ENCODE results near the gene KCND3. TPM values are rescaled to one million over a fixed set of nuclear protein-coding genes. Genes with fewer than 3 reads are reported as not detected.

Gene KCND3
- total RNA-seq, 1 donor from 2014 or later, result 0.43 TPM

DNA sequence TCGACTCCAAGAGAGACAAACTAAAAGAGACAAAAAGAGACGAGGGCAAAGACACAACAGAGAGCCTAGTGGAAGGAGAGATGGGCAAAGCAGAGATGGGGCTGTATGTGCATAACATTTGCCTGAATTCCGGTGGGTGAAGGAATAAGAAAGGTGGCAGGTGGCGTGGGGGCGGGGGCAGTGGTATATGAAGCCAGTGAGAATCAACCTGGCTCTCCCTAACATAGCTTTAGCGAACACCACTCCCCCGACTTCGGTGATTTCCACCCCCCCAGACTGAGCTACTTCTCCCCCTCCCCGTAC is 251.4 kb downstream of the KCND3 start:
- H3K9ac ChIP-seq (ENCODE audit: low read length), result peak overlapping the region; percentile 76
- peaks cover 12% of the 10 kb centered on the region for H3K27me3 Mint-ChIP-seq (ENCODE audit: low read depth, unreplicated experiment)
- TF ChIP-seq, protein P1, sequence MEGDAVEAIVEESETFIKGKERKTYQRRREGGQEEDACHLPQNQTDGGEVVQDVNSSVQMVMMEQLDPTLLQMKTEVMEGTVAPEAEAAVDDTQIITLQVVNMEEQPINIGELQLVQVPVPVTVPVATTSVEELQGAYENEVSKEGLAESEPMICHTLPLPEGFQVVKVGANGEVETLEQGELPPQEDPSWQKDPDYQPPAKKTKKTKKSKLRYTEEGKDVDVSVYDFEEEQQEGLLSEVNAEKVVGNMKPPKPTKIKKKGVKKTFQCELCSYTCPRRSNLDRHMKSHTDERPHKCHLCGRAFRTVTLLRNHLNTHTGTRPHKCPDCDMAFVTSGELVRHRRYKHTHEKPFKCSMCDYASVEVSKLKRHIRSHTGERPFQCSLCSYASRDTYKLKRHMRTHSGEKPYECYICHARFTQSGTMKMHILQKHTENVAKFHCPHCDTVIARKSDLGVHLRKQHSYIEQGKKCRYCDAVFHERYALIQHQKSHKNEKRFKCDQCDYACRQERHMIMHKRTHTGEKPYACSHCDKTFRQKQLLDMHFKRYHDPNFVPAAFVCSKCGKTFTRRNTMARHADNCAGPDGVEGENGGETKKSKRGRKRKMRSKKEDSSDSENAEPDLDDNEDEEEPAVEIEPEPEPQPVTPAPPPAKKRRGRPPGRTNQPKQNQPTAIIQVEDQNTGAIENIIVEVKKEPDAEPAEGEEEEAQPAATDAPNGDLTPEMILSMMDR (IDR thresholded peaks at IDR 0.05; ENCODE audit: insufficient read depth, low read depth, low read length), result no peak
- TF ChIP-seq EZH2 (IDR thresholded peaks at IDR 0.05; ENCODE audit: insufficient read depth, low read length), result no peak
- no peak for DNase-seq (ENCODE audit: low read depth)
- no peak overlapping the region for H2AFZ ChIP-seq (ENCODE audit: low read depth, low read length)
- H3K4me1 Mint-ChIP-seq (ENCODE audit: low read depth, unreplicated experiment), result peaks cover 12% of the 10 kb centered on the region
- H3K4me1 ChIP-seq (ENCODE audit: insufficient read depth, low read length), result peaks cover 39% of the 10 kb centered on the region
- H3K79me2 ChIP-seq (ENCODE audit: insufficient read depth, low read length), result no peaks in the 10 kb centered on the region
- peak overlapping the region; percentile 96 for H3K4me2 ChIP-seq (ENCODE audit: low read length)
- H3K9me3 ChIP-seq (ENCODE audit: insufficient read depth, low read depth, low read length), result no peaks in the 10 kb centered on the region
- no peak for FAIRE-seq
- H3K27me3 ChIP-seq (ENCODE audit: insufficient read depth, low read length), result no peaks in the 10 kb centered on the region
- no peaks in the 10 kb centered on the region for H3K9me3 Mint-ChIP-seq (ENCODE audit: unreplicated experiment)
- peak overlapping the region; percentile 9 for H3K27ac Mint-ChIP-seq (ENCODE audit: unreplicated experiment)
- H3K36me3 ChIP-seq (ENCODE audit: insufficient read depth, low read length), result no peaks in the 10 kb centered on the region
- H3K27ac ChIP-seq (ENCODE audit: low read depth, low read length), result no peak overlapping the region
- H3K36me3 Mint-ChIP-seq (ENCODE audit: low read depth, unreplicated experiment), result peaks cover 2% of the 10 kb centered on the region
- peak overlapping the region; percentile 65 for H3K4me3 ChIP-seq (ENCODE audit: insufficient read depth, low read depth, low read length)
- peak overlapping the region; percentile 81 for H3K4me3 Mint-ChIP-seq (ENCODE audit: unreplicated experiment)
- H4K20me1 ChIP-seq (ENCODE audit: insufficient read depth, low read length), result peaks cover 11% of the 10 kb centered on the region

DNA sequence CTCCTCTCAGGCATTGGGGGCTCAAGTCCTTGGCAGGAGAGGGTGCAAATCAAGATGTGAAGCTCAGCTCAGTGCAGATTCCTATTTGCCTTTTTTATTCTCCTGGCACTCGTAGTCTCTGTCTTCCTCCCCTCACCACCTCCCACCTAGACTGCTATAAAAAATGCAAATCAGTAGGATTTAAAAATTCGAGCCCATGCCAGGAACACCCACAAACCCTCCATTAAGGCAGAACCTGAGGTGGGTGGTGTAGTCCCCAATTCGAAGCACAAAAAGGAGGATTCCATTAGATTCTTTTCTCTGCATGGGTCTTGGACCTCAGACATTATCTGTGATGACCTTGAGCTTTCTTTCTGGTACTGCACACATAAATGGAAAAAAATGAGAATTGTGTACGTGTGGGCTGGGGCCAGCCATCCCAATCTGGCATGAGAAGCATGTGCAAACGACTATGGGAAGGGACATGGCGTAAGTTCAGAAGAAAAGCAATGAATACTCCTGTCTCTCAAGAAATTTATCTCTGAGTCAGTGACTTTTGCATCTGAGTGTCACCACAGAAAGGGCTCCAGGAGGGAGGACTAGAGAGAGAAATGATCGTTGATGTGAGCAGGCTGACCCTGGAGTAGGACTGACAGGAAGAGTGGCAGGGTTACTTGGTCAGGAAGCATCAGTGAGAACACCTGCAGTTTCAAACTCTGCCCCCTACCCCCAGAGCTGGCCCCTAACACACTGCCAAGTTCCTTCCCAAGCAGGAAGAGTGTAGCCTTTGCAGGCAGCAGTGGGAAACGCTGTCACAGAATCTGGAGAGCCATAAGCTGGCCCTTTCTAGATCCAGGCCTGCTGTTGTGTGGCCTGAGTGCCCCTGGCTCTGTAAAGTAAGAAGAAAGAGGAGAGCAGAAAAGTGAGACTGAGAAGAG is 252.0 kb downstream of the KCND3 start:
- H3K27me3 Mint-ChIP-seq (ENCODE audit: low read depth, unreplicated experiment), result peaks cover 9% of the 10 kb centered on the region
- H3K36me3 ChIP-seq (ENCODE audit: insufficient read depth, low read length), result no peaks in the 10 kb centered on the region
- no peaks in the 10 kb centered on the region for H3K9me3 Mint-ChIP-seq (ENCODE audit: unreplicated experiment)
- peaks cover 7% of the 10 kb centered on the region for H3K36me3 Mint-ChIP-seq (ENCODE audit: low read depth, unreplicated experiment)
- H3K27ac Mint-ChIP-seq (ENCODE audit: unreplicated experiment), result peak overlapping the region; percentile 9
- H3K4me3 ChIP-seq (ENCODE audit: insufficient read depth, low read depth, low read length), result peak overlapping the region; percentile 65
- H3K4me3 Mint-ChIP-seq (ENCODE audit: unreplicated experiment), result peak overlapping the region; percentile 81
- peaks cover 11% of the 10 kb centered on the region for H4K20me1 ChIP-seq (ENCODE audit: insufficient read depth, low read length)
- DNase-seq (ENCODE audit: low read depth) (no peak), FAIRE-seq (no peak)
- H3K9ac ChIP-seq (ENCODE audit: low read length), result peak overlapping the region; percentile 76
- H3K4me1 ChIP-seq (ENCODE audit: insufficient read depth, low read length), result peaks cover 40% of the 10 kb centered on the region
- H3K79me2 ChIP-seq (ENCODE audit: insufficient read depth, low read length), result no peaks in the 10 kb centered on the region
- no peak overlapping the region for H3K27ac ChIP-seq (ENCODE audit: low read depth, low read length)
- H3K9me3 ChIP-seq (ENCODE audit: insufficient read depth, low read depth, low read length), result no peaks in the 10 kb centered on the region
- no peaks in the 10 kb centered on the region for H3K27me3 ChIP-seq (ENCODE audit: insufficient read depth, low read length)
- peaks cover 12% of the 10 kb centered on the region for H3K4me1 Mint-ChIP-seq (ENCODE audit: low read depth, unreplicated experiment)
- H3K4me2 ChIP-seq (ENCODE audit: low read length), result peak overlapping the region; percentile 96
- TF ChIP-seq EZH2 (IDR thresholded peaks at IDR 0.05; ENCODE audit: insufficient read depth, low read length), result no peak
- TF ChIP-seq, protein P1 (IDR thresholded peaks at IDR 0.05; ENCODE audit: insufficient read depth, low read depth, low read length), result no peak
- H2AFZ ChIP-seq (ENCODE audit: low read depth, low read length), result no peak overlapping the region

Measured in astrocyte (in vitro differentiated cells and primary cell).